Measurements from ENCODE around the gene IFT57.

GRCh38 chr3:108159865-108160264 is 62.4 kb downstream of the IFT57 start:
- TF ChIP-seq CTCF (IDR thresholded peaks at IDR 0.05; ENCODE audit: poor library complexity): no peak
- no peak for TF ChIP-seq EZH2 (IDR thresholded peaks at IDR 0.05; ENCODE audit: borderline replicate concordance)
- no peak for TF ChIP-seq EZH2phosphoT487 (IDR thresholded peaks at IDR 0.05; ENCODE audit: low read depth, severe bottlenecking, unreplicated experiment)
